Activated T-helper 1 cell treated with Interleukin-2 at 50 U/mL for 16 hours (primary cell): Measurements from ENCODE around the gene PRELP.
"Not testable (repeated sequence)": the region's sequence is repeated elsewhere in the genome, so short reads cannot be mapped to it uniquely, and the experiment has no call there.

ENCODE experiments used
- DNase-seq: peaks from one replicate; pipeline ENCODE4 v3.0.0-alpha.2; 2020; ENCODE audit warnings: low read depth

PRELP gene

GRCh38 chr1:203475012-203475981 is at the start of gene PRELP:
Gene PRELP, plus strand, starts transcription at chr1:203475806. Its CDS starts 7,379 bp downstream, at chr1:203483185.
- no peak for DNase-seq

- no peak for DNase-seq
Measured at GRCh38 chr1:203426366-203426765, 49.2 kb upstream of the PRELP start.

GRCh38 chr1:203426870-203427269 is 48.7 kb upstream of the PRELP start:
- DNase-seq = no peak

GRCh38 chr1:203427451-203427850 is 48.2 kb upstream of the PRELP start:
- DNase-seq = no peak

- DNase-seq = no peak
Measured at GRCh38 chr1:203428981-203429599, 46.5 kb upstream of the PRELP start.

GRCh38 chr1:203435615-203436014 is 40.0 kb upstream of the PRELP start:
- DNase-seq = no peak

- DNase-seq = no peak
Measured at GRCh38 chr1:203437696-203438315, 37.8 kb upstream of the PRELP start.

- no peak for DNase-seq
Measured at GRCh38 chr1:203439131-203439730, 36.4 kb upstream of the PRELP start.

GRCh38 chr1:203440771-203441170 is 34.8 kb upstream of the PRELP start:
- no peak for DNase-seq

- DNase-seq = no peak
Measured at GRCh38 chr1:203441766-203442165, 33.8 kb upstream of the PRELP start.

- DNase-seq = no peak
Measured at GRCh38 chr1:203442821-203443220, 32.8 kb upstream of the PRELP start.

- DNase-seq = no peak
Measured at GRCh38 chr1:203443296-203443695, 32.3 kb upstream of the PRELP start.

- no peak for DNase-seq
Measured at GRCh38 chr1:203444171-203444576, 31.4 kb upstream of the PRELP start.

- DNase-seq = no peak
Measured at GRCh38 chr1:203447151-203447550, 28.5 kb upstream of the PRELP start.

- not testable (repeated sequence) for DNase-seq
Measured at GRCh38 chr1:203447598-203447997, 28.0 kb upstream of the PRELP start.

GRCh38 chr1:203448521-203449061 is 27.0 kb upstream of the PRELP start:
- no peak for DNase-seq

GRCh38 chr1:203450001-203450400 is 25.6 kb upstream of the PRELP start:
- no peak for DNase-seq

- DNase-seq = no peak
Measured at GRCh38 chr1:203450479-203451149, 25.0 kb upstream of the PRELP start.

GRCh38 chr1:203451836-203452784 is 23.5 kb upstream of the PRELP start:
- no peak for DNase-seq

- DNase-seq = no peak
Measured at GRCh38 chr1:203453016-203453415, 22.6 kb upstream of the PRELP start.
